HG03354 (cell line): ENCODE data around the gene NDUFAB1.
"Not testable (repeated sequence)": the region's sequence is repeated elsewhere in the genome, so short reads cannot be mapped to it uniquely, and the experiment has no call there.

Experiments used
- ATAC-seq: cut with Tn5 transposase; IDR thresholded peaks from one replicate; pipeline ENCODE4 v1.9.1; 2021; ENCODE audit warnings: mild to moderate bottlenecking; ENCODE audit not compliant: unreplicated experiment, poor library complexity, severe bottlenecking

The NDUFAB1 gene

DNA sequence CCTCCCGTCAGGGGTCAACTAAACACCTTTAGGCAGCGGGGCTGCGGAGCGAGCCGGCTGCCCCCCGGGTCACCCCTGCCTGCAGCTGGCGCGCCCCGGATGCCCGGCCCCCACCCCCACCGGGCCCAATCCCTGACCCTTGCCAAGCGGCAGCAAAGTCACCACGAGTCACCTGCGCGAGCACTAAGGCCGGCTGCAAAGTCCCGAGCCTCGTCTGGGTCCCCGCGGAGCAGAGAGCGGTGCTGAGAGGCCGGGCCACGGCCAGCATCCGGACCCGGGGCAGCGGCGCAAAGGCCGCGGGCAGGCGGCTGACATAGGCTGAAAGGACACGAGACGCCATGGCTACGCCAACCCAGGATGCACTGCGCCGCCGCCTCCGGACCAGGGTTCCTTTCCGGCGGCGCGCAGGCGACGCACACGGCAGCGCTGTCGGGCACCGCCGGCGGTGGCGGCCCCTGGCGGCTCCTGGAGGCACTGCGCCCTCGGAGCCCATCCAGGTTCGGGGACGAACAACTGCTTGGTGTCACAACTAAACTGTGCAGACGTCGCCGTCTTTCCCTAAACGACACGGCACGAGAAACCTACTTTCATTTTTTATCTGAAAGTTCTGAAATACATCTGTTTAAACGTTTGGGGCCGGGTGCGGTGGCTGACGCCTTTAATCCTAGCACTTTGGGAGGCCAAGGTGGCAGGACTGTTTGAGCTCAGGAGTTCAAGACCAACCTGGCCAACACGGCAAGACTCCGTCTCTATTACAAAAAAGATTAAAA lies at the start of gene NDUFAB1:
NDUFAB1 (minus strand) TSS at position 366 of the 770 bp plus-strand sequence; CDS start at position 340, 26 bp downstream.
- peak; percentile 93 for ATAC-seq

GRCh38 chr16:23642246-23642774 lies 46.2 kb upstream of the NDUFAB1 start:
- no peak for ATAC-seq

DNA sequence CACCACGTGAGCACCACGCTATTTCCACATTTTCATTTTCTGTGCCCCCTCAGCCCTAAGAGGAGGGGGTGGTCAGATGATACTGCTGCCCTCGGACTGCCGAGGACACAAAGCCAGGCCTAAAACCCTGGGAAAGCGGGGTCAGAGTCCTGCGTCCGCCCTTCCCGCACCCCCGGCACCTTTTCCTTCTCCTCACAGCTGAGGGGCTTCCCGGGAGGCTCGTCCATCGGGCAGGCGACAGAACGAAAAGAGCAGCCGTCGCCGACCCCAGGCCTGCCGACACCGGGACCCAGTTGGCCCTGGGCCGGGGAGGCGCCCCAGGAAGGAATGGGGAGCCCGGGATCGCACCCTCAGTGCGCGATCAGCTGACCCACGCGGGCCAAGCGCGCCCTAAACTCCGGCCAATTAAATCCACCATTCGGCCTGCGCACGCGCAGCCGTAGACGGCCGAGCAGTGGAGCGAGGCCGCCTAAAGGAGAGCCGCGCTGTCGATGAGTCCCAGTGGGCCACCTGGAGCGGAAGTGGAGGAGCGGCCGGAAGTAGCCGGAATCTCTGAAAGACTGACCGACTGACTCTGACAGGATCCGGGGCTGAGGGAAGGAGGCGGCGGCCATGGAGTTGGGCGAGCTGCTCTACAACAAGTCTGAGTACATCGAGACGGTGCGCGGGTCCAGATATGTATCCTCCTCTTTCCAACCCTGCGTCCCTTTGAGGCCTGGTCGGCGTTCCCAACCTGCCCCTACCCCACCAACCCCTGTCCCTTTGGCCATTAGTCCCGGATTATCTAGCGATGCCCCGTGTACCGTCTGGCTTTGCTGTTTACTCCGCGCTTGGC lies 45.0 kb upstream of the NDUFAB1 start, which contains the start of the genes DCTN5 and PALB2:
DCTN5 (plus strand) TSS at position 536 of the 835 bp plus-strand sequence; CDS start at position 613, 77 bp downstream.
PALB2 (minus strand) TSS at position 380 of the 835 bp plus-strand sequence; CDS start at position 227, 153 bp downstream.
- ATAC-seq: peak; percentile 96

- ATAC-seq: peak; percentile 19
Observed at GRCh38 chr16:23640615-23640930, 44.5 kb upstream of the NDUFAB1 start.

GRCh38 chr16:23635958-23636357 lies 39.8 kb upstream of the NDUFAB1 start:
- no peak for ATAC-seq

DNA sequence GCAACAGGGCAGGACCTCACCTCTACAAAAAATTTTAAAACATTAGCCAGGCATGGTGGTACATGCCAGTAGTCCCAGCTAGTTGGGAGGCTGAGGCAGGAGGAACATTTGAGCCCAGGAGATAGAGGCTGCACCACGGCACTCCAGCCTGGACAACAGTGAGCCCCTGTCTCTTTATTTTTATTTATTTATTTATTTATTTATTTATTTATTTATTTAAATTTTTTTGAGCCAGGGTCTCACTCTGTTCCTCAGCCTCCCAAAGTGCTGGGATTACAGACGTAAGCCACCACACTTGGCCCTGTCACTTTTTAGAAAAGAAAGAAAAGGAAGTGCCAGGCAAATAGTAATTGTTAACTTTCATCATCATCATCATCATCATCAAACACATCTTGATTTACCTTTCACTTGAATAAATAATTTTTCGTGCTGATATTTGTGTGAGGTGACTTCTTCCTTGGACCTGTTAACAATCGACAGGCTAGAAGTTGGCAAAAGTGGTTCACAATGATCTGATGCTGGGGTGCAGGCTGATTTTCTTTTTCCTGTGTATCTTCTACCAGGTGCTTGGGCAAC lies 38.4 kb upstream of the NDUFAB1 start:
- ATAC-seq: no peak

DNA sequence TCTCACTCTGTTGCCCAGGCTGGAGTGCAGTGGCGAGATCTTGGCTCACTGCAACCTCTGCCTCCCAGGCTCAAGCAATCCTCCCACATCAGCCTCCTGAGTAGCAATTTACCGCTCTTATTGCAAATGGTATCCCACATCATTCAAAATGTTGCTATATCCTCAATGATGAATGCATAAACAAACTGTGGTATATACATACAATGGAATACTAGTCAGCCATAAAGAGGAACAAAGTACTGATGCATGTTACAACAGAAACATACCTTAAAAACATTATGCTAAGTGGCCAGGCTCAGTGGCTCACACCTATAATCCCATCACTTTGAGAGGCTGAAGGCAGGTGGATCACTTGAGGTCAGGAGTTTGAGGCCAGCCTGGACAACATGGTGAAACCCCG lies 35.8 kb upstream of the NDUFAB1 start:
- not testable (repeated sequence) for ATAC-seq

GRCh38 chr16:23629516-23629915 lies 33.4 kb upstream of the NDUFAB1 start:
- ATAC-seq: no peak

- ATAC-seq: no peak
Observed at GRCh38 chr16:23624092-23624491, 28.0 kb upstream of the NDUFAB1 start.

- ATAC-seq: no peak
Observed at GRCh38 chr16:23615805-23616204, 19.7 kb upstream of the NDUFAB1 start.

GRCh38 chr16:23611936-23612335 lies 15.8 kb upstream of the NDUFAB1 start:
- no peak for ATAC-seq

DNA sequence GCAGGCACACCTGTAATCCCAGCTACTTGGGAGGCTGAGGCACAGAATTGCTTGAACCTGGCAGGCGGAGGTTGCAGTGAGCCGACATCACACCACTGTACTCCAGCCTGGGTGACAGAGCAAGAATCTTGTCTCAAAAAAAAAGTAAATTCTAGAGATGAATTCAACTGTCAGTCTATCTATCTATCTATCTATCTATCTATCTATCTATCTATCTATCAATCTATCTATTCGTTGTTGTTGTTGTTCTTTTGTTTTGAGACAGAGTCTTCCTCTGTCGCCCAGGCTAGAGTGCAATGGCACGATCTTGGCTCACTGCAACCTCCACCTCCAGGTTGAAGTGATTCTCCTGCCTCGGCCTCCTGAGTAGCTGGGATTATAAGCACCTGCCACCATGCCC lies 14.8 kb upstream of the NDUFAB1 start:
- not testable (repeated sequence) for ATAC-seq

GRCh38 chr16:23609929-23610328 lies 13.8 kb upstream of the NDUFAB1 start:
- ATAC-seq: no peak

DNA sequence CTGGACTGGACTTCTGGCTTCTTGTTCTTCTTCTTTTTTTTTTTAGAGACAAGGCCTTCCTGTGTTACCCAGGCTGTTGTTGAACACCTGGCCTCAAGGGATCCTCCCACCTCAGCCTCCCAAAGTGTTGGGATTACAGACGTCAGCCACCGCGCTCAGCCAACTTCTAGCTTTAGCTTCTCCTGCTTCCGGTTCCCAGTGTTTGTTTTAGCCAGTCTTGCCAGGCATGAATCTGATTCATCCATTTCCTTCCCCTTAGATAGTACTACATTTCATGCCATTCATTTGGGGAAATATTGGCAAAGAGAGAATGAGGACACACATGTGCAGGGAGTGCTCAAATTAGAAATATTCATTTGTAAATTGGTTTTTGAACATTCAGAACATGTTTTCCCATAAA lies 12.1 kb upstream of the NDUFAB1 start:
- ATAC-seq: no peak

GRCh38 chr16:23607726-23608125 lies 11.6 kb upstream of the NDUFAB1 start:
- no peak for ATAC-seq

DNA sequence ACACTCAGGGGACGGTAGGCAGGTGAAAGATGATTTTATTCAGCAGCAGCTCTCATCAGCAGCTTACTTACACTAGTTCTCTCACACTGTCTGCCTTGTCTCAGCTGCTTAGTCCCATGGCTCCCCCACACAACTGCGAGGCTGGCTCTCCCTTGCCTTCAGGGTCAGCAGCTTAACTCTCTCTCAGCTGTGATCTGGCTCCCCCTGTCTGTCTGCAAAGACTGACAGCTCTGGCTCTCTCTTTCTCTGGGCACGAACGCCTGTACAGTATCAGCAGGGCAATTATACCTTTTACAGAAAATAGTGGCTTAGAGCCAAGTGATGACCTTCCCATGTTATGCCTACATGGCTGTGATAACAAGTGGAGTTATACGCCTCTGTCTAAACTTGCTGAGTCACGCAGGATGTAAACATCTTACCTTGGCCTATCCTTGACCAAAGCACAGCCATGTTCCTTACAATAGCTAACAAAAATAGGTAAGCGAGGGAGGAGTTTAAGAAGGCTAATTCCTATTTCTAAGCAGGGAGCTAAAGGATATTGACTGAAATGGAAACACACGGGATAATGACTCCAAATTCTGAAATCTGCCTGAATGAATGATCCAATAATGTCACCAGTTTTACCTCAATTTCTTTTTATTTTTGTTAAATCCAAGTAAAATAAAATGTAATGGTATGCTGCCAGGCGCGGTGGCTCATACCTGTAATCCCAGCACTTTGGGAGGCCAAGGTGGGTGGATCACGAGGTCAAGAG lies 1.1 kb upstream of the NDUFAB1 start:
- ATAC-seq: no peak

- peak; percentile 16 for ATAC-seq
Observed at GRCh38 chr16:23595246-23595950, 718 bp downstream of the NDUFAB1 start.

DNA sequence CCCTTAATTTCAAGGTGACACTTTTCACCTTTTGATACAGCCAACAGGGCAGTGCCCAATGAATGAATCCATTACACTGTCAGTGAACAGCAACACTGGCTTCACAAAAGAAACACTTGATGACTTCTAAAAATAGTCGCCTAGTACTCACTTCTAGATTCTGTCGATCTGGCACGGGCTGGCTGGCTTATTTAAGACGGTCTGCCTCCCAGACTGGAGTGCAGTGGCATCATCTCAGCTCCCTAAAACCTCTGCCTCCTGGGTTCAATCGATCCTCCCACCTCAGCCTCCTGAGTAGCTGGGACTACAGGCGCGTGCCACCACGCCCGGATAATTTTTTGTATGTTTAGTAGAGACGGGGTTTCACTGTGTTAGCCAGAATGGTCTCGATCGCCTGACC lies 1.9 kb downstream of the NDUFAB1 start:
- ATAC-seq: no peak

DNA sequence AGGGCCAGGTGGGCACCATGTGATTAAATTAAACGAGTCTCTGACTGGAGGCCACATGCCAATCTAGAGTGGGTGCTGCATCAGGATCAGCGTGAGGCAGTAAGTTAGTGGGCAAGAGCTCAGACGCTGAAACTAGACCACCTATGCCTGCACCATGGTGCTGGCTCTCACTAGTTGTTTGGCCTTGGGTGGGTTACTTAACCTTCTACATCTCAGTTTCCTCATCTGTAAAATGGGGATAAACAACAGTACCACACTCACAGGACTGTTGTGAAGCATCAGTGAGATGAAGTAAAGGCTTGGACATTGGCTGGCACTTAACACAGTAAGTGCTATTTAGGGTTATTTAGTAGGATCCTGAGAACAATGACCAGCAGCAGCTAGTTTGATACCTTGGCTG lies 5.9 kb downstream of the NDUFAB1 start:
- no peak for ATAC-seq
